ENCODE data around the gene CMSS1. TPM values are rescaled to one million over a fixed set of nuclear protein-coding genes. Genes with fewer than 3 reads are reported as not detected.

CMSS1 gene
- total RNA-seq, 1 experiment from 2014 or later = 86.3 TPM

DNA sequence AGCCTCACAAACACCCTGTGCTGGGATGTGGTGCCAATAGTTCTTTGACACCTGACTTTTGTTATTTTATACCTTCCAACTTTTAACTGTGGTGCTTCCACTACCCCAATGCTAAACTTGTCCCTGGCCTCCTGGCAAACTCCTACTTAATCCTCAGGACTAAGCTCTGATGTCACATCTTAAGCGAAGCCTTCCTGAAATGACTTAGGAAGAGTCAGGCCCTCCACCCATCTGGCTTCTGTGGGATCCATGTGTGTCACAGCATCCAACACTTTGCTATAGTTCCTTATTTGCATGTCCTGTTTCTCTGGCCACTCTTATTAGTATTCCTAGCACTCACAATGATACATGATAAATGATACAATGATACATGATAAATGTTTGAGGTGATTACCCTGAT lies 163.5 kb downstream of the CMSS1 start:
- ATAC-seq (no peak), DNase-seq (ENCODE audit: low read depth, low spot score) (no peak)
- intact Hi-C loops (cut with micrococcal nuclease; ENCODE audit: unreplicated experiment) = no loop called here
- Histone ChIP-seq H3K27ac (ENCODE audit: low read length) (no peak overlapping the region), H3K4me1 (ENCODE audit: control insufficient read depth, insufficient read depth, low read length) (no peaks in the 10 kb centered on the region), H3K4me3 (ENCODE audit: low read depth in 2 of 2, low read length in 2 of 2) (no peak overlapping the region), H3K27me3 (ENCODE audit: control insufficient read depth, insufficient read depth, low read length) (no peaks in the 10 kb centered on the region), H3K9me3 (ENCODE audit: control insufficient read depth, insufficient read depth, low read depth, low read length) (no peaks in the 10 kb centered on the region), H3K36me3 (ENCODE audit: control insufficient read depth, insufficient read depth, low read length) (no peaks in the 10 kb centered on the region)
- CTCF ChIA-PET = no interaction called here
- TF ChIP-seq TCF7L2 (IDR thresholded peaks at IDR 0.05; ENCODE audit: low read depth, low read length) = no peak
- TF ChIP-seq, protein P1, sequence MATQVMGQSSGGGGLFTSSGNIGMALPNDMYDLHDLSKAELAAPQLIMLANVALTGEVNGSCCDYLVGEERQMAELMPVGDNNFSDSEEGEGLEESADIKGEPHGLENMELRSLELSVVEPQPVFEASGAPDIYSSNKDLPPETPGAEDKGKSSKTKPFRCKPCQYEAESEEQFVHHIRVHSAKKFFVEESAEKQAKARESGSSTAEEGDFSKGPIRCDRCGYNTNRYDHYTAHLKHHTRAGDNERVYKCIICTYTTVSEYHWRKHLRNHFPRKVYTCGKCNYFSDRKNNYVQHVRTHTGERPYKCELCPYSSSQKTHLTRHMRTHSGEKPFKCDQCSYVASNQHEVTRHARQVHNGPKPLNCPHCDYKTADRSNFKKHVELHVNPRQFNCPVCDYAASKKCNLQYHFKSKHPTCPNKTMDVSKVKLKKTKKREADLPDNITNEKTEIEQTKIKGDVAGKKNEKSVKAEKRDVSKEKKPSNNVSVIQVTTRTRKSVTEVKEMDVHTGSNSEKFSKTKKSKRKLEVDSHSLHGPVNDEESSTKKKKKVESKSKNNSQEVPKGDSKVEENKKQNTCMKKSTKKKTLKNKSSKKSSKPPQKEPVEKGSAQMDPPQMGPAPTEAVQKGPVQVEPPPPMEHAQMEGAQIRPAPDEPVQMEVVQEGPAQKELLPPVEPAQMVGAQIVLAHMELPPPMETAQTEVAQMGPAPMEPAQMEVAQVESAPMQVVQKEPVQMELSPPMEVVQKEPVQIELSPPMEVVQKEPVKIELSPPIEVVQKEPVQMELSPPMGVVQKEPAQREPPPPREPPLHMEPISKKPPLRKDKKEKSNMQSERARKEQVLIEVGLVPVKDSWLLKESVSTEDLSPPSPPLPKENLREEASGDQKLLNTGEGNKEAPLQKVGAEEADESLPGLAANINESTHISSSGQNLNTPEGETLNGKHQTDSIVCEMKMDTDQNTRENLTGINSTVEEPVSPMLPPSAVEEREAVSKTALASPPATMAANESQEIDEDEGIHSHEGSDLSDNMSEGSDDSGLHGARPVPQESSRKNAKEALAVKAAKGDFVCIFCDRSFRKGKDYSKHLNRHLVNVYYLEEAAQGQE (IDR thresholded peaks at IDR 0.05; ENCODE audit: insufficient read depth in 1 of 2, low read depth in 2 of 2, low read length in 1 of 2) = no peak
- TF ChIP-seq, protein P2, sequence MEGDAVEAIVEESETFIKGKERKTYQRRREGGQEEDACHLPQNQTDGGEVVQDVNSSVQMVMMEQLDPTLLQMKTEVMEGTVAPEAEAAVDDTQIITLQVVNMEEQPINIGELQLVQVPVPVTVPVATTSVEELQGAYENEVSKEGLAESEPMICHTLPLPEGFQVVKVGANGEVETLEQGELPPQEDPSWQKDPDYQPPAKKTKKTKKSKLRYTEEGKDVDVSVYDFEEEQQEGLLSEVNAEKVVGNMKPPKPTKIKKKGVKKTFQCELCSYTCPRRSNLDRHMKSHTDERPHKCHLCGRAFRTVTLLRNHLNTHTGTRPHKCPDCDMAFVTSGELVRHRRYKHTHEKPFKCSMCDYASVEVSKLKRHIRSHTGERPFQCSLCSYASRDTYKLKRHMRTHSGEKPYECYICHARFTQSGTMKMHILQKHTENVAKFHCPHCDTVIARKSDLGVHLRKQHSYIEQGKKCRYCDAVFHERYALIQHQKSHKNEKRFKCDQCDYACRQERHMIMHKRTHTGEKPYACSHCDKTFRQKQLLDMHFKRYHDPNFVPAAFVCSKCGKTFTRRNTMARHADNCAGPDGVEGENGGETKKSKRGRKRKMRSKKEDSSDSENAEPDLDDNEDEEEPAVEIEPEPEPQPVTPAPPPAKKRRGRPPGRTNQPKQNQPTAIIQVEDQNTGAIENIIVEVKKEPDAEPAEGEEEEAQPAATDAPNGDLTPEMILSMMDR (IDR thresholded peaks at IDR 0.05) = no peak
- no peak for TF ChIP-seq POLR2AphosphoS5 (IDR thresholded peaks at IDR 0.05; ENCODE audit: low read depth, low read length)
- no peak for TF ChIP-seq SIN3A (IDR thresholded peaks at IDR 0.05; ENCODE audit: borderline replicate concordance, insufficient read depth, low read depth, low read length)
- POLR2A ChIA-PET = no interaction called here
- in situ Hi-C loops (cut with HindIII; ENCODE audit: low pct_unique_long_range_greater_than_20kb, low sequenced_read_pairs) = no loop called here
- no TSS peak for BruUV-seq (replicated peaks)

DNA sequence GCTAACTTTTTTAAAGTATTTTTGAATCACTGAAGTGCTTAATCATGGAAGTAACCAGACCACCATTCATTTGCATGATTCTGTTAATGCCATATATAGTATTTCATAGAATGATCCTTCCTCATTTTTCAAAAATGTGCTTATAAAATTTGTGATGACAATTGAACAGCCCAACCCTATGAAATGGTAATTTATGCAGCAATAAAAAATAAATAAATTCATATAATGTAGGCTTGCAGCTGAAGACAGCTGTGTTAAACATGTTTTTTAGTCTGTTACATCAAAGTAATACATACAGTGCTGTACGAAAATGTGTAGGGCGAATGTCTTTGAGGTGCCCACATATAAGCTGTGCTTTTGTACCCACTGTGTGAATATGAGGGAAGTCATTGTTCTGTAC lies 165.0 kb downstream of the CMSS1 start:
- BruUV-seq (replicated peaks) = no TSS peak
- no peaks in the 10 kb centered on the region for H3K27me3 ChIP-seq (ENCODE audit: control insufficient read depth, insufficient read depth, low read length)
- ChIA-PET CTCF (interaction anchor here (0.8 kb wide), 1 partner anchor 114 kb away, joined by 3 read pairs; no protein-coding TSS in a partner anchor), POLR2A (no interaction called here)
- ATAC-seq (no peak), DNase-seq (ENCODE audit: low read depth, low spot score) (no peak)
- no peak overlapping the region for H3K4me3 ChIP-seq (ENCODE audit: low read depth in 2 of 2, low read length in 2 of 2)
- no peak overlapping the region for H3K27ac ChIP-seq (ENCODE audit: low read length)
- H3K9me3 ChIP-seq (ENCODE audit: control insufficient read depth, insufficient read depth, low read depth, low read length) = no peaks in the 10 kb centered on the region
- H3K36me3 ChIP-seq (ENCODE audit: control insufficient read depth, insufficient read depth, low read length) = no peaks in the 10 kb centered on the region
- H3K4me1 ChIP-seq (ENCODE audit: control insufficient read depth, insufficient read depth, low read length) = no peaks in the 10 kb centered on the region
- intact Hi-C loops (cut with micrococcal nuclease; ENCODE audit: unreplicated experiment) (no loop called here), in situ Hi-C loops (cut with HindIII; ENCODE audit: low pct_unique_long_range_greater_than_20kb, low sequenced_read_pairs) (no loop called here)
- TF ChIP-seq SIN3A (IDR thresholded peaks at IDR 0.05; ENCODE audit: borderline replicate concordance, insufficient read depth, low read depth, low read length) (no peak), POLR2AphosphoS5 (IDR thresholded peaks at IDR 0.05; ENCODE audit: low read depth, low read length) (no peak), TCF7L2 (IDR thresholded peaks at IDR 0.05; ENCODE audit: low read depth, low read length) (no peak)
- TF ChIP-seq, protein P2 (IDR thresholded peaks at IDR 0.05) = no peak
- TF ChIP-seq, protein P1 (IDR thresholded peaks at IDR 0.05; ENCODE audit: insufficient read depth in 1 of 2, low read depth in 2 of 2, low read length in 1 of 2) = no peak
